ENCODE measurements around the gene PSMB10.

DNA sequence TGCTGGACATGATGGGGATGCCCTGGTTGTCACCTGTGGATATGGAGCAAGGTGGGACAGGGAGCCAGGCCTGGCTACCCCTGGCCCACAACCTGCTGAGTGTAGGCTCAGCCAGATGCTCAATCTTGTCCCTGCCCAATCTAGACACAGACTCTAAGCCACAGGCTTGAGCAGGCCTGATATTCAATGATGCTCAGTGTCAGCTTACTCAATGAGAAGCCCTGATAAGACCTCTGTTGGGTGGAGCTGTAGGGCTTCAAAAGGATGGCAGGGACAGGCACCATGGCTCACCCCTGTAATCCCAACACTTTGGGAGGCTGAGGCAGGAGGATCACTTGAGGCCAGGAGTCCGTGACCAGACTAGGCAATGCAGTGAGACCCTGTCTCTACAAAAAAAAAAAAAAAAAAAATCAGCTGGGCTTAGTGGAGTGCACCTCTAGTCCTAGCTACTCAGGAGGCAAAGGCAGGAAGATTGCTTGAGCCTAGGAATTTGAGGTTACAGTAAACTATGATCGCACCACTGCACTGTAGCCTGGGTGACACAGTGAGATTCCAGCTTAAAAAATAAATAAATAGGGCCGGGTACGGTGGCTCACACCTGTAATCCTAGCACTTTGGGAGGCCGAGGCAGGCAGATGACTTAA, 3.9 kb upstream of the PSMB10 start:
- TF ChIP-seq, protein P1, sequence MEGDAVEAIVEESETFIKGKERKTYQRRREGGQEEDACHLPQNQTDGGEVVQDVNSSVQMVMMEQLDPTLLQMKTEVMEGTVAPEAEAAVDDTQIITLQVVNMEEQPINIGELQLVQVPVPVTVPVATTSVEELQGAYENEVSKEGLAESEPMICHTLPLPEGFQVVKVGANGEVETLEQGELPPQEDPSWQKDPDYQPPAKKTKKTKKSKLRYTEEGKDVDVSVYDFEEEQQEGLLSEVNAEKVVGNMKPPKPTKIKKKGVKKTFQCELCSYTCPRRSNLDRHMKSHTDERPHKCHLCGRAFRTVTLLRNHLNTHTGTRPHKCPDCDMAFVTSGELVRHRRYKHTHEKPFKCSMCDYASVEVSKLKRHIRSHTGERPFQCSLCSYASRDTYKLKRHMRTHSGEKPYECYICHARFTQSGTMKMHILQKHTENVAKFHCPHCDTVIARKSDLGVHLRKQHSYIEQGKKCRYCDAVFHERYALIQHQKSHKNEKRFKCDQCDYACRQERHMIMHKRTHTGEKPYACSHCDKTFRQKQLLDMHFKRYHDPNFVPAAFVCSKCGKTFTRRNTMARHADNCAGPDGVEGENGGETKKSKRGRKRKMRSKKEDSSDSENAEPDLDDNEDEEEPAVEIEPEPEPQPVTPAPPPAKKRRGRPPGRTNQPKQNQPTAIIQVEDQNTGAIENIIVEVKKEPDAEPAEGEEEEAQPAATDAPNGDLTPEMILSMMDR (IDR thresholded peaks at IDR 0.05) = no peak
- TF ChIP-seq POLR2A (IDR thresholded peaks at IDR 0.05) = no peak
